HepG2 (cell line): Measurements from ENCODE around the gene MAFF. TPM values are rescaled to one million over a fixed set of nuclear protein-coding genes. Genes with fewer than 3 reads are reported as not detected.

Experiments
- FOXP4 ChIP-seq: sonication (generic); formaldehyde crosslinking; IDR thresholded peaks from 2 replicates; pipeline ENCODE4 v1.4.0; 2020; ENCODE audit warnings: missing genetic modification reagents
- HINFP ChIP-seq: sonication (generic); formaldehyde crosslinking; IDR thresholded peaks from 2 replicates; pipeline ENCODE4 v1.4.0; 2020; ENCODE audit warnings: low read depth, mild to moderate bottlenecking, missing genetic modification reagents
- TFE3 ChIP-seq: IDR thresholded peaks from 2 replicates; pipeline ENCODE4 v1.6.1; 2016
- ZNF414 ChIP-seq: sonication (generic); formaldehyde crosslinking; IDR thresholded peaks from 2 replicates; pipeline ENCODE4 v1.5.0; 2020; ENCODE audit warnings: missing genetic modification reagents
- polyA plus RNA-seq, 8 experiments: library from polyadenylated mRNA; depleted of rRNA in 3 of 8; stranded (reverse) in 7 of 8; unstranded in 1 of 8; fragments of >200 nt; fragmentation: Illumina TruSeq in 4 of 8; extraction: Trizol in 4 of 8; gene quantifications; 2 replicates each; pipeline versions ENCODE4 v1.2.1 to v1.2.3, GENCODE V29; 2011 to 2016; ENCODE audit warnings: low read depth in 4 of 8, missing spikeins in 1 of 8, mixed read lengths in 1 of 8; ENCODE audit not compliant: insufficient read depth in 1 of 8
- total RNA-seq, 5 experiments: library from RNA; depleted of rRNA; stranded (reverse); fragments of >200 nt; fragmentation: Illumina TruSeq; extraction: Trizol; gene quantifications; 2 replicates each; pipeline ENCODE4 v1.2.3, GENCODE V29; 2016; ENCODE audit warnings: low read depth in 1 of 5

MAFF gene
- total and polyA plus RNA-seq, 2 of the 13 experiments (the other 11 are each of a cell fraction or from before 2014, with no cell fraction given) = 5.4 to 14.3 TPM

GRCh38 chr22:38180841-38181452 lies 20.8 kb upstream of the MAFF start (continued):
- TF ChIP-seq TFE3 (CRISPR knock-in tag) = peak; percentile 88
- TF ChIP-seq HINFP (CRISPR knock-in tag) = no peak
- TF ChIP-seq FOXP4 = no peak
- no peak for TF ChIP-seq ZNF414 (CRISPR knock-in tag)
